ENCODE data around the gene ACOX1.

ACOX1 gene

GRCh38 chr17:75897160-75898019 is 81.6 kb downstream of the ACOX1 start (continued):
- TF ChIP-seq ZNF26 (tag by site-specific recombination; IDR thresholded peaks at IDR 0.05) = no peak
- no peak for TF ChIP-seq ZIC2 (tag by site-specific recombination; IDR thresholded peaks at IDR 0.05)
- no peak for TF ChIP-seq ELK4 (IDR thresholded peaks at IDR 0.05; ENCODE audit: borderline replicate concordance, low read depth, low read length)
- TF ChIP-seq ZNF776 (tag by site-specific recombination; IDR thresholded peaks at IDR 0.05; ENCODE audit: borderline replicate concordance) = no peak
- no peak for TF ChIP-seq ZBTB1 (tag by site-specific recombination; IDR thresholded peaks at IDR 0.05)
- TF ChIP-seq ATF2 (tag by site-specific recombination; IDR thresholded peaks at IDR 0.05; ENCODE audit: low read depth) = no peak
- no peak for TF ChIP-seq ZNF202 (tag by site-specific recombination; IDR thresholded peaks at IDR 0.05; ENCODE audit: borderline replicate concordance)
- TF ChIP-seq ZNF544 (tag by site-specific recombination; IDR thresholded peaks at IDR 0.05) = no peak
- no peak for TF ChIP-seq ZNF473 (tag by site-specific recombination; IDR thresholded peaks at IDR 0.05)
- TF ChIP-seq EGR2 (tag by site-specific recombination; IDR thresholded peaks at IDR 0.05; ENCODE audit: low read depth) = 0 out of 2 replicates have a peak, but pooled peaks have one; percentile 33
- TF ChIP-seq ZNF157 (tag by site-specific recombination; IDR thresholded peaks at IDR 0.05) = no peak
- 0 out of 2 replicates have a peak, but pooled peaks have one; percentile 28 for TF ChIP-seq PRDM10 (tag by site-specific recombination; IDR thresholded peaks at IDR 0.05)
- TF ChIP-seq SCRT1 (tag by site-specific recombination; IDR thresholded peaks at IDR 0.05; ENCODE audit: borderline replicate concordance) = no peak
- no peak for TF ChIP-seq ZNF521 (tag by site-specific recombination; IDR thresholded peaks at IDR 0.05)
- no peak for TF ChIP-seq ZNF175 (tag by site-specific recombination; IDR thresholded peaks at IDR 0.05)
- TF ChIP-seq ZFP41 (tag by site-specific recombination; IDR thresholded peaks at IDR 0.05; ENCODE audit: borderline replicate concordance) = no peak
- TF ChIP-seq ZNF488 (tag by site-specific recombination; IDR thresholded peaks at IDR 0.05) = no peak
- no peak for TF ChIP-seq PRDM1 (tag by site-specific recombination; IDR thresholded peaks at IDR 0.05)
- no peak for TF ChIP-seq ZFP69B (tag by site-specific recombination; IDR thresholded peaks at IDR 0.05)
- no peak for TF ChIP-seq BCL6B (tag by site-specific recombination; IDR thresholded peaks at IDR 0.05)
- no peak for TF ChIP-seq ZNF324 (tag by site-specific recombination; IDR thresholded peaks at IDR 0.05)
- no peak for TF ChIP-seq ZBTB49 (tag by site-specific recombination; IDR thresholded peaks at IDR 0.05; ENCODE audit: low read depth)
- TF ChIP-seq ZNF37A (tag by site-specific recombination; IDR thresholded peaks at IDR 0.05) = no peak
- no peak for TF ChIP-seq ZNF280C (tag by site-specific recombination; IDR thresholded peaks at IDR 0.05)

Data from HEK293 (cell line).